Sigmoid colon (tissue), 4 donors: ENCODE measurements around the gene WDR53.

Experiments
- EP300 ChIP-seq, 4 donors: sonication (generic); formaldehyde crosslinking; IDR thresholded peaks; one replicate each; pipeline ENCODE4 v1.6.1; 2017; ENCODE audit warnings: antibody characterized with exemption in 4 of 4
- POLR2A ChIP-seq, 2 donors: fragments of 450-650 bp; IDR thresholded peaks; one replicate each; pipeline ENCODE4 v1.6.1; 2016; ENCODE audit warnings: antibody characterized with exemption in 2 of 2, mild to moderate bottlenecking in 2 of 2, moderate library complexity in 2 of 2
- POLR2AphosphoS5 ChIP-seq, 4 donors: sonication (generic); formaldehyde crosslinking; IDR thresholded peaks; one replicate each; pipeline ENCODE4 v1.6.1; 2017; ENCODE audit warnings: antibody characterized with exemption in 4 of 4
- TF ChIP-seq, protein P1 (sequence below), 4 experiments: fragments of 450-650 bp in 3 of 4; fragments of 200-600 bp in 1 of 4; IDR thresholded peaks; one replicate each; pipeline ENCODE4 v1.5.1; 2016 to 2019; ENCODE audit warnings: antibody characterized with exemption in 4 of 4, mild to moderate bottlenecking in 3 of 4, moderate library complexity in 2 of 4

DNA sequence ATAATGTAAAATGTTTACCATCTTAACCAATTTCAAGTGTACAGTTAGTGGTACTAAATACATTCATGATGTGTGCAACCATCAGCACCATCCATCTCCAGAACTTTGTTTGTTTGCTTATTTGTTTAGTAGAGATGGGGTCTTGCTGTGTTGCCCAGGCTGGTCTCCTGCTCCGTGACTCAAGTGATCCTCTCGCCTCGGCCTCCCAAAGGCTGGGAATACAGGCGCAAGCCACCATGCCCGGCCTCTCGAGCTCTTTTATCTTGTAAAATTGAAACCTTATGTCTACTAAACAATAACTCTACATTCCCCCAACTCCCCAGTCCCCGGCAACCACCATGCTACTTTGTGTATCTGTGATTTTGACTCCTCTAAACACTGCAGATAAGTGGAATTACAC, 32.0 kb upstream of the WDR53 start:
- TF ChIP-seq POLR2A (IDR thresholded peaks at IDR 0.05) (no peak), POLR2AphosphoS5 (IDR thresholded peaks at IDR 0.05) (no peak), EP300 (IDR thresholded peaks at IDR 0.05) (no peak)
- TF ChIP-seq, protein P1, sequence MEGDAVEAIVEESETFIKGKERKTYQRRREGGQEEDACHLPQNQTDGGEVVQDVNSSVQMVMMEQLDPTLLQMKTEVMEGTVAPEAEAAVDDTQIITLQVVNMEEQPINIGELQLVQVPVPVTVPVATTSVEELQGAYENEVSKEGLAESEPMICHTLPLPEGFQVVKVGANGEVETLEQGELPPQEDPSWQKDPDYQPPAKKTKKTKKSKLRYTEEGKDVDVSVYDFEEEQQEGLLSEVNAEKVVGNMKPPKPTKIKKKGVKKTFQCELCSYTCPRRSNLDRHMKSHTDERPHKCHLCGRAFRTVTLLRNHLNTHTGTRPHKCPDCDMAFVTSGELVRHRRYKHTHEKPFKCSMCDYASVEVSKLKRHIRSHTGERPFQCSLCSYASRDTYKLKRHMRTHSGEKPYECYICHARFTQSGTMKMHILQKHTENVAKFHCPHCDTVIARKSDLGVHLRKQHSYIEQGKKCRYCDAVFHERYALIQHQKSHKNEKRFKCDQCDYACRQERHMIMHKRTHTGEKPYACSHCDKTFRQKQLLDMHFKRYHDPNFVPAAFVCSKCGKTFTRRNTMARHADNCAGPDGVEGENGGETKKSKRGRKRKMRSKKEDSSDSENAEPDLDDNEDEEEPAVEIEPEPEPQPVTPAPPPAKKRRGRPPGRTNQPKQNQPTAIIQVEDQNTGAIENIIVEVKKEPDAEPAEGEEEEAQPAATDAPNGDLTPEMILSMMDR (IDR thresholded peaks at IDR 0.05), result no peak
